Activated T-helper 2 cell treated with anti-CD3 and anti-CD28 coated beads, Interferon-gamma antibody, Interleukin-2, Interleukin-4, amounts not matched to agents 10 μg/mL and 5 μg/mL and 100 μg/mL, durations not matched to agents 14 hours and 24 hours and 36 hours (primary cell): ENCODE results near the gene TP53I11. TPM values are rescaled to one million over a fixed set of nuclear protein-coding genes. Genes with fewer than 3 reads are reported as not detected.

Experiments used
- DNase-seq: peaks from one replicate; pipeline ENCODE4 v3.0.0; 2021; ENCODE audit warnings: low spot score
- H3K27ac Mint-ChIP-seq: one replicate; pipeline ENCODE4 v1.8.0; 2021; ENCODE audit warnings: mixed read lengths
- H3K27me3 Mint-ChIP-seq: one replicate; pipeline ENCODE4 v1.8.0; 2021; ENCODE audit warnings: low read depth, mixed read lengths
- H3K36me3 Mint-ChIP-seq: one replicate; pipeline ENCODE4 v1.8.0; 2021; ENCODE audit warnings: low read depth, mixed read lengths
- H3K4me1 Mint-ChIP-seq: one replicate; pipeline ENCODE4 v1.8.0; 2021; ENCODE audit warnings: low read depth, mixed read lengths
- H3K4me3 Mint-ChIP-seq: one replicate; pipeline ENCODE4 v1.8.0; 2021; ENCODE audit warnings: low read depth, mild to moderate bottlenecking, moderate library complexity, mixed read lengths
- H3K9me3 Mint-ChIP-seq: one replicate; pipeline ENCODE4 v1.8.0; 2021; ENCODE audit warnings: mixed read lengths
- intact Hi-C: fragments of 100-400 bp; cut with micrococcal nuclease; formaldehyde crosslinking; loops from one replicate; pipeline ENCODE4 v1.15.1; 2023
- total RNA-seq: library from RNA; stranded (reverse); gene quantifications from 2 replicates; pipeline ENCODE4 v1.2.3, GENCODE V29; 2022

TP53I11 gene
- total RNA-seq, 1 donor from 2014 or later: 5.0 TPM

DNA sequence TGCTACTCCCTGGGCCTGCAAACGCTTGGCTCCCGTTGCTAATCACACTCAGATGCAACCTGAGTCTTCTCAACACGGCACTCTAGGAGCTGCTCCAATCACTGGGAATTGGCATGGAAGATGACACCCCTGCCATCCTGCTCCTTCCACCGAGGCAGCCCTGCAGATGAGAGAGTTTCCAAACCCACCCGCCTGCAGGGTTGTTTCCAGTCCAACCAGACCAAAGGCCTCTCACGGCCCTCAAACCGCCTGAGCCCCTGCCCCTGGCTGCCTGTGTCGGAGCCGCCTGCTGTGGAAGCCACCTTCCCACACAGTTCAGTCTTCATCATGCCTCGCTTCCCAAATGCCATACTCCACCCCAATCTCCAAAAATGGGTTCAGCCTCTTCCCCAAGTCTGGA is 36.8 kb upstream of the TP53I11 start:
- Mint-ChIP-seq H3K36me3 (no peaks in the 10 kb centered on the region), H3K4me1 (no peaks in the 10 kb centered on the region), H3K27ac (no peak overlapping the region), H3K9me3 (no peaks in the 10 kb centered on the region), H3K4me3 (no peak overlapping the region), H3K27me3 (no peaks in the 10 kb centered on the region)
- no peak for DNase-seq
- intact Hi-C loops: no loop called here

DNA sequence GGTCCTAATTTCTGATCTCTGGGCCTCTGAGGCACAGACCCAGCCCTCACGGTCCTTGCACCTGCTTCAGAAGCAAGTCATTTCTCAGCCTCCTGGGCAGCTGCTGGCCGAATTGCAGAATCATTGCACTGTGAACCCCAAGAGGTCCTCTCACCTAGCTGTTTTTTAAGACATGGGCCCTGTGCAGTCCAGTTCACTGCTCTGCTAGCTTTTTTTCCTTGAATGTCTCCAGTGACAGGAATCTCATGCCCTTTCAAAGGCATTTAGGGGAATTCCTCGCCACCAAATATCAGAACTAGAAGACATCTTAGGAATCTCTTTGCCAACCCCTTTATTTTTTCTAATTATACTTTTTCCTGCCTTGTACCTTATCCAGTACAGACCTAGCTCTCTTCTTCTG is 35.6 kb upstream of the TP53I11 start:
- Mint-ChIP-seq H3K9me3 (no peaks in the 10 kb centered on the region), H3K27me3 (no peaks in the 10 kb centered on the region), H3K4me1 (no peaks in the 10 kb centered on the region), H3K4me3 (no peak overlapping the region), H3K27ac (no peak overlapping the region), H3K36me3 (no peaks in the 10 kb centered on the region)
- intact Hi-C loops: no loop called here
- DNase-seq: no peak

DNA sequence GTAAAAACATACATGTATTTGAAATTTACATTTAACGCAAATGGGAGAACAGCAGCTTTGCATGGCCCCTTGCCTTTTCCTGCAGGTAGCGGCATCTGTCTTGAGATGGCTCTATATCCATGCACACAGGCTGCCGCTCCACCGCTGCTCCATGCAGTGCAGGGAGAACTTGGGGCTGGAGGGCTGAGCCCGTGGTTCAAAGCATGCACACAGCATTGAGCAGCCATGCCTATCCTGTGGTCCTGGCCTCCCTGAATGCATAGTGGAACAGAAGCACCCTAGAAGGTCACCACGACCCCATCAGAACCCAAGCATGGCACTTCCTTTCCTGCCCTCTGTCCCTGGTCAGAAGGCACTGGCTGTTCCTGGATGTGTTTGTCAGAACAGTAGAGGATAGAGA is 35.0 kb upstream of the TP53I11 start:
- no peaks in the 10 kb centered on the region for H3K9me3 Mint-ChIP-seq
- H3K4me3 Mint-ChIP-seq: no peak overlapping the region
- no peaks in the 10 kb centered on the region for H3K36me3 Mint-ChIP-seq
- H3K4me1 Mint-ChIP-seq: no peaks in the 10 kb centered on the region
- DNase-seq: no peak
- H3K27ac Mint-ChIP-seq: no peak overlapping the region
- H3K27me3 Mint-ChIP-seq: no peaks in the 10 kb centered on the region
- intact Hi-C loops: no loop called here

DNA sequence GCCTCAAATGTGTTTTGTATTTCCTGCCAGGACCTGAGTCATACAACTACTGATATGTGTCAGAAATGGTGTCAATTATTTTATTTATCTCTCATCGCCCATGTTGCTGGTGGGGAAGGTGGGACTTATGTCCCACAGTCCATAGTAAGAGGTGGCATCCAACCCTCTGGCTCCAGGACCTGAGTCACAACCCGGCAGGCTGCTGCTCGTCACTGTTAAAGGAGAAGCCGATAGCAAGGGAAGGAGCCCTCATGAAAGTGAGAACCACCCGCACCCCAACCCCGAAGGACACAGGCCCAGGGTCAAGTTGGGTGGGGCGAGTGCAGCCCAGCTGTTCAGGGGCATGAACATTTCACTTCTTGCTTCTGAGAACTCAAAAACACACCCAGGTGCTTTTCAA is 33.1 kb upstream of the TP53I11 start:
- DNase-seq: no peak
- Mint-ChIP-seq H3K27me3 (no peaks in the 10 kb centered on the region), H3K4me3 (no peak overlapping the region), H3K27ac (no peak overlapping the region), H3K36me3 (no peaks in the 10 kb centered on the region), H3K9me3 (no peaks in the 10 kb centered on the region), H3K4me1 (no peaks in the 10 kb centered on the region)
- intact Hi-C loops: no loop called here

DNA sequence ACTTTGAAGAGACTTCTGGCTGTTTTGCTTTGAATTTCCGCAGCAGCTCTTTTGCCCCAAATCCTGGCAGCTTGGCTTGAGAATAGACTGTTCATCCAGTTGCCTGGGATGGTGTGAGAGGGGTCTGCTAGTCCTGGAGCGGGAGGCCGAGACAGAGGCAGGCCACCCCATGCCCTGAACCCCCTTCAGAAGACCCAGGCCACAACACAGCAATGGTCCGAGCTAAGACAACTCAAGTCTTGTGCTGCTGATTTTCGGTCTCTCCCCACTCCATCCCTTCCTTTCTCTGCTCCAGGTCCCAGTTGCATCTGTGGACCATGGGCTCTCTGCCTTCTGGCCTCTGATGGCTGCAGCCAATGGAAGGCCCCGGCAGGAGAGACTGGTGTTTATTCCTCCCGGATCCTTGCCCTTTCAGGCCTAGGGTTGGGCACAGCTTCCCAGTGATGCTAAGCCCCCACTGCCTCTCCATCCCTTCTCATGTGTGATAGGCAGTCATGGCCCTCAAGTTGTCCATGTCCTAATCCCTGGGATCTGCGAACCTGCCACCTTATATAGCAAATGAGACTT is 31.9 kb upstream of the TP53I11 start:
- intact Hi-C loops: no loop called here
- Mint-ChIP-seq H3K36me3 (no peaks in the 10 kb centered on the region), H3K27me3 (no peaks in the 10 kb centered on the region), H3K4me1 (no peaks in the 10 kb centered on the region), H3K9me3 (no peaks in the 10 kb centered on the region), H3K4me3 (no peak overlapping the region), H3K27ac (no peak overlapping the region)
- no peak for DNase-seq

DNA sequence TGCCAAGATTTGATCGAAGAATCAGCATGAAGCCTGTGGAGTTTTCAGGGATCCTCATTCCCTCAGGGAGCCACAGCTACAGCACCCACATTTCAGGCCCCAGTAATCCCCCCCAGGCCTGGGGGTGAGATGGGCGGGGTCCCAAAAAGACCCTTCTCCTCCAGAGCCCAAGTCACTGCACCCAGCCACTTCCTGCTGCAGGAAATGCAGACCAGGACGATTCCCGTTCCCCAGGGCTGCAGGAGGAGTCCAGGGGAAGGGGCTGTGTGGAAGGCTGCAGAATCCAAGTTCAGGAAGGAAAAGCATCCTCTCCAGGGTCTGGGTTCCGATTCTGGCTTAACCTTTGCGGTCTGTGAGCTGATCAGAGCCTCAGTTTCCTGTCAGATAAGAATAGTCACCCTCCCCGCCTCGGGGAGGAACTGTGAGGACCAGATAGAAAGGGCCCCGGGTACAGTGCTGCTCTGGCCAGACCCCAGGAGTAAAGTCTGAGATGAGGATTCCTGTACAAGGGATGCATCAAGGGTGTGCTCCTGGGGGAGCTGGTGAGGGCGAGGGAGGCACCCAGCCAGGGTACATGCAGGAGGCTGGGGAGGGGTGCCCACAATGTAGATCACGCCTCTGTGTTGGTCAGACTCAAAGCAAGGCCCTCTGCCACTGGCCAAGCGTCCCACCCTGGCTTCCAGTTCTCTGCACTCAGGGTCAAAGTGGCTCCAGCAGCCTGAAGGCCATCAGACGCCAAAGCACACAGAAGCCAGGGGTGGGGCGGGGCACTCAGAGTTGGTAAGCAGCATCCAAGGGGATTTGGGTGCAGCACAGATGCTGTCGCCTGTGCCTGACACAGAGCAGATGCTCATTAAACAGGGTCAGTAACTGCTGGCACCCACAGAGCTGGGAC is 30.1 kb upstream of the TP53I11 start:
- Mint-ChIP-seq H3K4me1 (no peaks in the 10 kb centered on the region), H3K4me3 (no peak overlapping the region), H3K9me3 (no peaks in the 10 kb centered on the region), H3K27ac (no peak overlapping the region), H3K27me3 (no peaks in the 10 kb centered on the region), H3K36me3 (no peaks in the 10 kb centered on the region)
- intact Hi-C loops: no loop called here
- DNase-seq: no peak

DNA sequence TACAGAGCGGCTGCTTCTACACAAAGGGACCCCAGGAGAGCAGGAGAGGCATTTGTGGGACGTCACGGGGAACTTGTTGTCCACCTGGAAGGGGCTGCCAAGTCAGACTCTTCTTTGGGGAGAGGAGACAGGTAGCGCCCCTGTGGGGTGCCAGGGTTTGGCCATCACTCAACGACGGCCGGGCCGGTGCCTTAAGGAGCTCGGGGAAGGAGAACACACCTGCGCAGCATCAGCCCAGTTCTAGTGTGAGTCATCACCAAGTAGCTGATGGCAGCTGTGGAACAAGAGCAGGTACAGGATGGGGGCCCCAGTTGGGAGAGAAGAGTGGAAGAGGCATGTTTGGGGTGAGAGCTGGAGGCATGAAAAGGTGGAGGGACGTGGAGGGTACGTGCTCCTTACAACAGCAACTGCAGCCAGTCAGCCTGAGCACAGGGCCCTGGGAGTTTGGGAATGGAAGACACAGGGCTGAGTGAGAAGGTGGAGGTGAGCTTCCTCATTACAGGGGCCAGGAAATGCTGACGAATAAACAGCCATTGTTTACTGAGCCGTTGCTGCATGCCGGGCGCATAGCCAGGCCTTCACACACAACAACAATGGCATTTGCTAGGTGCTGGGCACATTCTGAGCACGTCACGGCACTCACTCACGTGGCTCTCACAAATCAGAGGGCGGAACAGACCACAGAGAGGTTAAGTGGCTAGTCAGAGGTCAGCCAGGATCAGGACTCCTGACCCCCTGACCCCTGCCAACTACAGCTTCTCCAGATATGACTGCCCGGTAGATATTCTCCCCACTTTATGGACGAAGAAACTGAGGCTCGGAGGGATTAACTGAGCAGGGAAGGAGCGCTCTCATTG is 29.1 kb upstream of the TP53I11 start:
- Mint-ChIP-seq H3K4me1 (no peaks in the 10 kb centered on the region), H3K9me3 (no peaks in the 10 kb centered on the region), H3K36me3 (no peaks in the 10 kb centered on the region), H3K27me3 (no peaks in the 10 kb centered on the region), H3K4me3 (no peak overlapping the region), H3K27ac (no peak overlapping the region)
- no peak for DNase-seq
- intact Hi-C loops: no loop called here

DNA sequence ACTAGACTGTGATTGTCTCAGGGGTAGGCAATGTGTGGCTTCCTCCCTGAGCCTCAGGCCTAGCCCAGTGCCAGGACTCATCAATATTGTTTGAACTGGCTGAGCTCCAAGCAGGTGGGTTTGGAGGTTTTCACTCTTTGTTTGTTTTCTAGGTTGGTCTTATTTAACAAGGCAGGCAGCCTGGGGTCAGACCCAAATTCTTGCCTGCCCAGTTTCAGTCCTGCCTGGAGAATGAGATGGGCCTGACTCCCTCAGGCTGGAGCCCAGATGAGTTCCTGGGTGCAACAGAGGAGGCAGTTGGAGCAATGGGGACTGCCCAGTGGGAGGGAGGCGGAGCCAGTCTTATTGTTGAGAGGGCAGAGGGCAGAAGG is 28.3 kb upstream of the TP53I11 start:
- H3K4me1 Mint-ChIP-seq: no peaks in the 10 kb centered on the region
- no peak overlapping the region for H3K4me3 Mint-ChIP-seq
- H3K27ac Mint-ChIP-seq: no peak overlapping the region
- no peak for DNase-seq
- intact Hi-C loops: no loop called here
- H3K9me3 Mint-ChIP-seq: no peaks in the 10 kb centered on the region
- H3K27me3 Mint-ChIP-seq: no peaks in the 10 kb centered on the region
- no peaks in the 10 kb centered on the region for H3K36me3 Mint-ChIP-seq

DNA sequence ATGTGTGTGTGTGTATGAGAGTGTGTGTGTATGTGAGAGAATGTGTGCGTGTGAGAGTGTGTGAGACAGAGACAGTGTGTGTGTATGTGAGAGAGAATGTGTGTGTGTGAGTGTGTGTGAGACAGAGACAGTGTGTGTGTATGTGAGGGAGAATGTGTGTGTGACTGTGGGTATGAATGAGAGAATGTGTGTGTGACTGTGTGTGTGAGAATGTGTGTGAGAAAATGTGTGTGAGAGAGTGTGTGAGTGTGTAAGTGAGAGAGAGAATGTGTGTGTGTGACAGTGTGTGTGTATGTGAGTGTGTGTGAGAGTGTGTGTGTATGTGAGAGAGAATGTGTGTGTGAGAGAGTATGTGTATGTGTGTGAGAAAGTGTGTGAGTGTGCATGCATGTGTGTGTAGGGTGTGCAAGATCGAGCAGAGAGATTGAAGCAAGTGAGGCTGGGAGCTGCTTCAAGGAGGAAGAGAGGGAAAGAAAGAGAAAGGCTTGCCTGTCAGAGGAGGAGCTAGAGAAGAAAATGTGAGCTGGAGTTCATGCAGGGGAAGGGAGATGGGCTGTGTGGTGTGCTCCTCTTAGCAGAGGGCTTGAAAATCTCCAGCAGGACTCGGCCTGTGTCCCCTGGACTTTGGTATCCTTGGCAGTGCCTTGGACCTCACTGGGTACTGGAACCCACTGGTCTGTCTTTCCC is 27.7 kb upstream of the TP53I11 start:
- Mint-ChIP-seq H3K9me3 (no peaks in the 10 kb centered on the region), H3K4me3 (no peak overlapping the region), H3K27me3 (no peaks in the 10 kb centered on the region), H3K4me1 (no peaks in the 10 kb centered on the region), H3K27ac (no peak overlapping the region), H3K36me3 (no peaks in the 10 kb centered on the region)
- DNase-seq: no peak
- intact Hi-C loops: no loop called here

DNA sequence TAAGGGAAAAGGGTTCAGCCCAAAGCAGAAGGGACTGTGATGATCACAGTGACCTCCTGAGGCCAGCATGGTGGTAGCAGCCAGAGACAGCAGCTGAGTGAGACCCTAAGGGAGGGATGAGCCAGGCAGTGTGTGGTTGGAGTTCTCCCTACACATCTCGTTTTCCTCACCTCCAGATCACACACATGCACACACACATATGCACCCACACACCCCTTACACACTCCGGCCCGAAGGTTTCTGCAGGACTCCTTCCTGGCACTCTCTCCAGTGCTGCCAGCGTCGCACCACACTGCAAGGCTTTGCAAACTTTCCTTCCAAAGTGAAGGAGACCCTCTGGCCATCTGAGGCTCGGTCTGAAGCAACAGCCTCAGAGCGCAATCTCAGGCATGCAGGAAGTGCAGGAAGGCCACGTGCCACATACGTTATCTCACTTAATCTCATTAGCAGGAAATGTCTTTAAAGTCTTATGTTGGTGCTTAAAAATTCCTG is 26.9 kb upstream of the TP53I11 start:
- H3K9me3 Mint-ChIP-seq: no peaks in the 10 kb centered on the region
- no peak overlapping the region for H3K27ac Mint-ChIP-seq
- no peaks in the 10 kb centered on the region for H3K36me3 Mint-ChIP-seq
- H3K4me1 Mint-ChIP-seq: no peaks in the 10 kb centered on the region
- H3K4me3 Mint-ChIP-seq: no peak overlapping the region
- intact Hi-C loops: no loop called here
- no peak for DNase-seq
- no peaks in the 10 kb centered on the region for H3K27me3 Mint-ChIP-seq

DNA sequence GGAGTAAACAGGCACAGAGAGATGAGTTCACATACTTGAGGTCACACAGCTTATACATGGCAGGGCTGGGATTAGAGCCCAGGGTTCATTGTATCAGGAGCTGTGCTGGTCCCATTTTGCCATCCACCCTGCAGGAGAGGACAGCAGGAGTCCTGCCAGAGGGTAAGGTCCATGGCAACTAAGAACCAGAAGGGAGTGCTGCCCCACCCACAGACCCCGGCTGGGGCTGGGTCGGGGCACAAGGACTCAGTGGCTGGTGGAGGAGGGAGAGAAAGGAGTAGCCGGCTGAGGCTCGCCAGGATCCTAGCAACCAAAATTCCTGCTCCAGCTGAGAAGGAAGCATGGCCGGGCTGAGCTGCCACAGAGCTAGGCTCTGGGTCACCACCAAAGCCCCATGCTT is 25.9 kb upstream of the TP53I11 start:
- DNase-seq: no peak
- no peaks in the 10 kb centered on the region for H3K36me3 Mint-ChIP-seq
- no peak overlapping the region for H3K27ac Mint-ChIP-seq
- H3K4me3 Mint-ChIP-seq: no peak overlapping the region
- H3K27me3 Mint-ChIP-seq: no peaks in the 10 kb centered on the region
- intact Hi-C loops: no loop called here
- no peaks in the 10 kb centered on the region for H3K4me1 Mint-ChIP-seq
- no peaks in the 10 kb centered on the region for H3K9me3 Mint-ChIP-seq

DNA sequence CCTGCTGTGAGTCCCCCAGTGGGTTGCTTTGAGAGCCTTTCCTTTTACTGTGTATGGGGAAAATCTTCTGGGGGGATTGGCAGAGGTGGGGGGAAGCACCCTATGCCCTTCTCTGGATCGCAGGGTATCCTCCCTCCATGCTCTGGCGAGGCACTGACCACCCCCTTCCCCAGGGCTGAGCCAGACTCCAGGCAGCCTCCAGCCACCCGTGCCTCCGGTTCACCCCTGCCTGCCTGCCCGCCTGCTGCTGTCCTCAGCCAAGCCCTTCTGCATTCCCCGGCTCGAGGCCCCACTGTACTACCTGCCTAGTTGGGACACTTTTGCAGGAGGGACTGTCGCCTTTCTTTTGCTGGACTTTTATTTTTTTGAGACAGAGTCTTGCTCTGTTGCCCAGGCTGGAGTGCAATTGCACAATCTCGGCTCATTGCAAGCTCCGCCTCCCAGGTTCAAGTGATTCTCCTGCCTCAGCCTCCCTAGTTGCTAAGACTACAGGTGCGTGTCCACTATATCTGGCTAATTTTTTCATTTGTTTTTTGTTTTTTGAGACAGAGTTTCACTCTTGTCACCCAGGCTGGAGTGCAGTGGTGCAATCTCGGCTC is 23.8 kb upstream of the TP53I11 start:
- Mint-ChIP-seq H3K4me1 (no peaks in the 10 kb centered on the region), H3K36me3 (no peaks in the 10 kb centered on the region), H3K27ac (no peak overlapping the region), H3K4me3 (no peak overlapping the region), H3K27me3 (no peaks in the 10 kb centered on the region), H3K9me3 (no peaks in the 10 kb centered on the region)
- no peak for DNase-seq
- intact Hi-C loops: no loop called here
